IPS-15b (cell line): ENCODE results near the gene TNRC6B.
"Not testable (repeated sequence)": the region's sequence is repeated elsewhere in the genome, so short reads cannot be mapped to it uniquely, and the experiment has no call there.

Experiments used
- H3K27me3 ChIP-seq: one replicate; pipeline ENCODE4 v1.6.1; 2013; ENCODE audit warnings: low read length; ENCODE audit not compliant: control insufficient read depth, insufficient read depth
- H3K36me3 ChIP-seq: one replicate; pipeline ENCODE4 v1.6.1; 2013; ENCODE audit warnings: low read length; ENCODE audit not compliant: control insufficient read depth, insufficient read depth
- H3K4me1 ChIP-seq: one replicate; pipeline ENCODE4 v1.6.1; 2013; ENCODE audit warnings: mild to moderate bottlenecking, low read length; ENCODE audit not compliant: control insufficient read depth, insufficient read depth
- H3K4me3 ChIP-seq: one replicate; pipeline ENCODE4 v1.5.1; 2013; ENCODE audit warnings: low read depth, low read length
- H3K9ac ChIP-seq: one replicate; pipeline ENCODE4 v1.6.1; 2013; ENCODE audit warnings: low read depth, mild to moderate bottlenecking, low read length
- H3K9me3 ChIP-seq: one replicate; pipeline ENCODE4 v1.6.1; 2013; ENCODE audit warnings: mild to moderate bottlenecking, low read length; ENCODE audit not compliant: control insufficient read depth, insufficient read depth

TNRC6B gene

GRCh38 chr22:40364431-40364830 lies 186.7 kb downstream of the TNRC6B start:
- H3K4me3 ChIP-seq, result no peak overlapping the region
- H3K36me3 ChIP-seq, result peaks cover 63% of the 10 kb centered on the region
- H3K4me1 ChIP-seq, result no peaks in the 10 kb centered on the region
- no peaks in the 10 kb centered on the region for H3K27me3 ChIP-seq
- no peak overlapping the region for H3K9ac ChIP-seq
- no peaks in the 10 kb centered on the region for H3K9me3 ChIP-seq

- Histone ChIP-seq H3K4me3 (no peak overlapping the region), H3K9me3 (no peaks in the 10 kb centered on the region), H3K36me3 (peaks cover 54% of the 10 kb centered on the region)
Observed at GRCh38 chr22:40366068-40366467, 188.3 kb downstream of the TNRC6B start.

GRCh38 chr22:40367342-40367741 lies 189.6 kb downstream of the TNRC6B start:
- H3K4me3 ChIP-seq, result no peak overlapping the region
- H3K27me3 ChIP-seq, result no peaks in the 10 kb centered on the region
- H3K36me3 ChIP-seq, result peaks cover 42% of the 10 kb centered on the region
- H3K9ac ChIP-seq, result no peak overlapping the region
- H3K4me1 ChIP-seq, result no peaks in the 10 kb centered on the region
- H3K9me3 ChIP-seq, result no peaks in the 10 kb centered on the region

More at GRCh38 chr22:40366068-40366467, 188.3 kb downstream of the TNRC6B start:
- Histone ChIP-seq H3K4me1 (no peaks in the 10 kb centered on the region), H3K9ac (no peak overlapping the region), H3K27me3 (no peaks in the 10 kb centered on the region)

- H3K9me3 ChIP-seq, result no peaks in the 10 kb centered on the region
- peaks cover 35% of the 10 kb centered on the region for H3K36me3 ChIP-seq
- H3K4me1 ChIP-seq, result no peaks in the 10 kb centered on the region
- H3K27me3 ChIP-seq, result no peaks in the 10 kb centered on the region
- no peak overlapping the region for H3K9ac ChIP-seq
- no peak overlapping the region for H3K4me3 ChIP-seq
Observed at GRCh38 chr22:40368016-40368415, 190.3 kb downstream of the TNRC6B start.

- Histone ChIP-seq H3K4me1 (no peaks in the 10 kb centered on the region), H3K36me3 (peaks cover 34% of the 10 kb centered on the region), H3K27me3 (no peaks in the 10 kb centered on the region), H3K9ac (no peak overlapping the region), H3K9me3 (no peaks in the 10 kb centered on the region), H3K4me3 (no peak overlapping the region)
Observed at GRCh38 chr22:40368836-40369235, 191.1 kb downstream of the TNRC6B start.

GRCh38 chr22:40374567-40374966 lies 196.8 kb downstream of the TNRC6B start:
- Histone ChIP-seq H3K9me3 (no peaks in the 10 kb centered on the region), H3K27me3 (no peaks in the 10 kb centered on the region), H3K4me1 (no peaks in the 10 kb centered on the region), H3K36me3 (no peaks in the 10 kb centered on the region), H3K4me3 (no peak overlapping the region), H3K9ac (no peak overlapping the region)

GRCh38 chr22:40376149-40376548 lies 198.4 kb downstream of the TNRC6B start:
- Histone ChIP-seq H3K4me1 (no peaks in the 10 kb centered on the region), H3K9me3 (no peaks in the 10 kb centered on the region), H3K27me3 (no peaks in the 10 kb centered on the region), H3K36me3 (no peaks in the 10 kb centered on the region), H3K4me3 (no peak overlapping the region), H3K9ac (no peak overlapping the region)

GRCh38 chr22:40377931-40378330 lies 200.2 kb downstream of the TNRC6B start:
- Histone ChIP-seq H3K4me3 (no peak overlapping the region), H3K9me3 (no peaks in the 10 kb centered on the region), H3K27me3 (no peaks in the 10 kb centered on the region), H3K9ac (no peak overlapping the region), H3K36me3 (no peaks in the 10 kb centered on the region), H3K4me1 (no peaks in the 10 kb centered on the region)

GRCh38 chr22:40378448-40378847 lies 200.7 kb downstream of the TNRC6B start:
- not testable (repeated sequence) for H3K27me3 ChIP-seq, H3K4me3 ChIP-seq, H3K9me3 ChIP-seq, H3K4me1 ChIP-seq, H3K9ac ChIP-seq, H3K36me3 ChIP-seq

- Histone ChIP-seq H3K4me3 (no peak overlapping the region), H3K4me1 (no peaks in the 10 kb centered on the region), H3K36me3 (no peaks in the 10 kb centered on the region), H3K9ac (no peak overlapping the region), H3K9me3 (no peaks in the 10 kb centered on the region), H3K27me3 (no peaks in the 10 kb centered on the region)
Observed at GRCh38 chr22:40381461-40381860, 203.7 kb downstream of the TNRC6B start.

- H3K4me3 ChIP-seq, result no peak overlapping the region
- H3K9me3 ChIP-seq, result no peaks in the 10 kb centered on the region
- no peaks in the 10 kb centered on the region for H3K27me3 ChIP-seq
- H3K9ac ChIP-seq, result no peak overlapping the region
- no peaks in the 10 kb centered on the region for H3K4me1 ChIP-seq
- H3K36me3 ChIP-seq, result no peaks in the 10 kb centered on the region
Observed at GRCh38 chr22:40383905-40384304, 206.2 kb downstream of the TNRC6B start.

GRCh38 chr22:40385036-40385782 lies 207.5 kb downstream of the TNRC6B start:
- Histone ChIP-seq H3K4me1 (no peaks in the 10 kb centered on the region), H3K9me3 (no peaks in the 10 kb centered on the region), H3K9ac (no peak overlapping the region), H3K36me3 (no peaks in the 10 kb centered on the region), H3K4me3 (no peak overlapping the region), H3K27me3 (no peaks in the 10 kb centered on the region)
